MM.1S (cell line): ENCODE data around the gene ANLN.

ENCODE experiments used
- DNase-seq: peaks from one replicate; pipeline ENCODE4 v3.0.0-alpha.2; 2015
- H2AFZ ChIP-seq: fragments of 300-600 bp; sonication (generic); 2 replicates; pipeline ENCODE4 v1.6.0; 2016; ENCODE audit warnings: antibody characterized with exemption, low read length
- H3F3A ChIP-seq: fragments of 300-600 bp; sonication (generic); 2 replicates; pipeline ENCODE4 v1.6.1; 2016; ENCODE audit warnings: mild to moderate bottlenecking, antibody characterized with exemption, low read length, moderate library complexity, mixed read lengths; ENCODE audit not compliant: insufficient read depth
- H3K27ac ChIP-seq: fragments of 300-600 bp; sonication (generic); 2 replicates; pipeline ENCODE4 v1.5.1; 2016; ENCODE audit warnings: mild to moderate bottlenecking, low read length
- H3K27me3 ChIP-seq: fragments of 300-600 bp; sonication (generic); replicated peaks from 2 replicates; pipeline ENCODE4 v1.6.0; 2016; ENCODE audit warnings: low read length; ENCODE audit not compliant: insufficient read depth
- H3K36me3 ChIP-seq: fragments of 300-600 bp; sonication (generic); replicated peaks from 2 replicates; pipeline ENCODE4 v1.6.1; 2016; ENCODE audit warnings: mild to moderate bottlenecking, low read length, mixed read lengths; ENCODE audit not compliant: insufficient read depth
- H3K4me1 ChIP-seq: fragments of 300-600 bp; sonication (generic); 2 replicates; pipeline ENCODE4 v1.6.1; 2016; ENCODE audit warnings: low read length, mixed read lengths
- H3K4me2 ChIP-seq: fragments of 300-600 bp; sonication (generic); 2 replicates; pipeline ENCODE4 v1.6.0; 2016; ENCODE audit warnings: low read depth, low read length
- H3K4me3 ChIP-seq: fragments of 300-600 bp; sonication (generic); 2 replicates; pipeline ENCODE4 v1.5.1; 2016; ENCODE audit warnings: low read length, mixed read lengths
- H3K79me2 ChIP-seq: fragments of 300-600 bp; sonication (generic); 2 replicates; pipeline ENCODE4 v1.6.1; 2016; ENCODE audit warnings: mixed run types, low read length, mixed read lengths
- H3K9ac ChIP-seq: fragments of 300-600 bp; sonication (generic); 2 replicates; pipeline ENCODE4 v1.6.1; 2016; ENCODE audit warnings: low read length, mixed read lengths
- H3K9me2 ChIP-seq: fragments of 300-600 bp; sonication (generic); replicated peaks from 2 replicates; pipeline ENCODE4 v1.6.1; 2016; ENCODE audit warnings: mild to moderate bottlenecking, low read length, mixed read lengths; ENCODE audit not compliant: insufficient read depth
- H3K9me3 ChIP-seq: fragments of 300-600 bp; sonication (generic); replicated peaks from 2 replicates; pipeline ENCODE4 v1.6.1; 2016; ENCODE audit warnings: mild to moderate bottlenecking, low read length, mixed read lengths; ENCODE audit not compliant: insufficient read depth
- H4K20me1 ChIP-seq: fragments of 300-600 bp; sonication (generic); 2 replicates; pipeline ENCODE4 v1.6.1; 2016; ENCODE audit warnings: mild to moderate bottlenecking, low read length, moderate library complexity, mixed read lengths; ENCODE audit not compliant: insufficient read depth
- EZH2 ChIP-seq: fragments of 300-600 bp; sonication (generic); optimal IDR thresholded peaks from 2 replicates; pipeline ENCODE3; 2017; ENCODE audit warnings: low read depth, mild to moderate bottlenecking, antibody characterized with exemption, low read length, mixed read lengths
- EZH2phosphoT487 ChIP-seq: fragments of 300-600 bp; sonication (generic); IDR thresholded peaks from 2 replicates; pipeline ENCODE4 v1.6.1; 2018; ENCODE audit warnings: antibody characterized with exemption, low read length
- TF ChIP-seq, protein P1 (sequence below): fragments of 300-600 bp; sonication (generic); IDR thresholded peaks from 2 replicates; pipeline ENCODE4 v1.5.1; 2016; ENCODE audit warnings: antibody characterized with exemption, low read length, mixed read lengths

Gene ANLN

DNA sequence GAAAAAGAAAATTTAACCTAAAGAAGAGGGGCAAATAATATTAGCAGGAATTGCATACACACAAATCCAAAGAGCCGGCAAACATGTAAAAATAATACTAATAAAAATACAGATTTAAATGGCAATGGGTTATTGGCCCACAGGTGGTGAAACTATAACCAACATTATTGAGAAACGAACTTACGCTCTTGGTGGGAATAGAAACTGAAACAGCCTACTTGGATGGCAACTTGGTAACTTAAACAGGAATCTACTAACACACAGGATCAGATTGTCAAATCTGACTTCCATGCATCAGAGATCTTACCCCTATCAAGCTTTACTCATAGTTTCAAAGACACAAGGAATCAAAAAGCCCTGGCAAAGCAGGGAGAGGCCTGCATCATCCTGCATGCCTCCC lies 66.5 kb downstream of the ANLN start:
- Histone ChIP-seq H3K4me2 (no peak overlapping the region), H3K9me2 (no peaks in the 10 kb centered on the region), H3K79me2 (no peaks in the 10 kb centered on the region), H2AFZ (no peak overlapping the region), H3K36me3 (no peaks in the 10 kb centered on the region; the same call in 1 of the 2 replicates), H3K4me3 (no peak overlapping the region), H3K9me3 (no peaks in the 10 kb centered on the region), H3K4me1 (no peaks in the 10 kb centered on the region), H3F3A (0 out of 2 replicates have a peak, but pooled peaks cover 8% of the 10 kb centered on the region), H3K9ac (no peak overlapping the region), H3K27me3 (no peaks in the 10 kb centered on the region), H3K27ac (no peak overlapping the region), H4K20me1 (no peaks in the 10 kb centered on the region)
- no peak for DNase-seq
- TF ChIP-seq EZH2phosphoT487: no peak
- TF ChIP-seq, protein P1, sequence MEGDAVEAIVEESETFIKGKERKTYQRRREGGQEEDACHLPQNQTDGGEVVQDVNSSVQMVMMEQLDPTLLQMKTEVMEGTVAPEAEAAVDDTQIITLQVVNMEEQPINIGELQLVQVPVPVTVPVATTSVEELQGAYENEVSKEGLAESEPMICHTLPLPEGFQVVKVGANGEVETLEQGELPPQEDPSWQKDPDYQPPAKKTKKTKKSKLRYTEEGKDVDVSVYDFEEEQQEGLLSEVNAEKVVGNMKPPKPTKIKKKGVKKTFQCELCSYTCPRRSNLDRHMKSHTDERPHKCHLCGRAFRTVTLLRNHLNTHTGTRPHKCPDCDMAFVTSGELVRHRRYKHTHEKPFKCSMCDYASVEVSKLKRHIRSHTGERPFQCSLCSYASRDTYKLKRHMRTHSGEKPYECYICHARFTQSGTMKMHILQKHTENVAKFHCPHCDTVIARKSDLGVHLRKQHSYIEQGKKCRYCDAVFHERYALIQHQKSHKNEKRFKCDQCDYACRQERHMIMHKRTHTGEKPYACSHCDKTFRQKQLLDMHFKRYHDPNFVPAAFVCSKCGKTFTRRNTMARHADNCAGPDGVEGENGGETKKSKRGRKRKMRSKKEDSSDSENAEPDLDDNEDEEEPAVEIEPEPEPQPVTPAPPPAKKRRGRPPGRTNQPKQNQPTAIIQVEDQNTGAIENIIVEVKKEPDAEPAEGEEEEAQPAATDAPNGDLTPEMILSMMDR: no peak
- no peak for TF ChIP-seq EZH2

- Histone ChIP-seq H4K20me1 (no peaks in the 10 kb centered on the region), H3K36me3 (no peaks in the 10 kb centered on the region; the same call in 1 of the 2 replicates), H3K79me2 (no peaks in the 10 kb centered on the region), H3K9me3 (no peaks in the 10 kb centered on the region), H3K4me3 (no peak overlapping the region), H3K9ac (no peak overlapping the region), H3K27me3 (no peaks in the 10 kb centered on the region), H3K9me2 (no peaks in the 10 kb centered on the region), H3K27ac (no peak overlapping the region), H3K4me2 (no peak overlapping the region), H3K4me1 (no peaks in the 10 kb centered on the region), H3F3A (0 out of 2 replicates have a peak, but pooled peaks cover 8% of the 10 kb centered on the region), H2AFZ (no peak overlapping the region)
- no peak for DNase-seq
- no peak for TF ChIP-seq EZH2
- TF ChIP-seq, protein P1: no peak
- no peak for TF ChIP-seq EZH2phosphoT487
Observed at GRCh38 chr7:36456548-36456947, 66.9 kb downstream of the ANLN start.

DNA sequence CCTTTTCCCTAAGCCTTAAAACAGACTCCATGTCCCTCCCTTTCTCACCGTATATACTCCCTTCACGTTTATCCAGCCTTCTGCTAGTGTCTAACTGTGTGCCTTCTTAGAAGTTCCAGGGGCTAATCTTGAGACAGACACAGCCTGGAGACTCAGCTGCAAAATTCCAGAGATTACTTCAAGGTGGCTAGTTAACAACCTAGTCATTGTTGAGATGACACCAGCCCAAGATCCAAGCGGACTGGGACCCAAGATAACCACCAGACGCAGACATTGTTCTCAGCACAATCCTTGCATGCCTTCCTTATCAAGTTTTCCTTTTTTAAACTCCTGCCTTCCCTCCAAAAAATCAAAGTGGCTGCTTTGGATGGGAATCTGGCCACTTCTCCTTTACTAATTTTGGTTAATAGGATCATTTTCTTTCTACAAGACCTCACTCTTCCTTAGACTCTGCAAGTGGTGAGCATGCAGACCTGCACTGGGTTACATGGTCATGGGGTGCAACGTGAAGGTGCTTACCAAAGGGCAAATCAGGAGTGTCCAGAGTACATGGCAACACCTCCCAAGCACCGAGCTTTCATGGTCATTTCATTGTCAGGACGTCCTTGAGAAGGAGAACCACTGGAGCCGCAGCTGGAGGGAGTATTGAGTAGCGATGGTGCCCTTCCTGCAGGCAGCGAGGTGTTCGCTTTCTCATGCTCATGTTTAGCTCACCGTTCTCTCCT lies 69.7 kb downstream of the ANLN start:
- TF ChIP-seq EZH2phosphoT487 (no peak), EZH2 (no peak)
- TF ChIP-seq, protein P1: no peak
- H3K27ac ChIP-seq: no peak overlapping the region
- H3K4me3 ChIP-seq: no peak overlapping the region
- no peaks in the 10 kb centered on the region for H3K9me3 ChIP-seq
- H3K36me3 ChIP-seq: no peaks in the 10 kb centered on the region
- no peak for DNase-seq
- no peak overlapping the region for H2AFZ ChIP-seq
- H3K9me2 ChIP-seq: no peaks in the 10 kb centered on the region
- H3K4me2 ChIP-seq: no peak overlapping the region
- H3F3A ChIP-seq: 0 out of 2 replicates have a peak, but pooled peaks cover 8% of the 10 kb centered on the region
- H3K4me1 ChIP-seq: no peaks in the 10 kb centered on the region
- H3K9ac ChIP-seq: no peak overlapping the region
- no peaks in the 10 kb centered on the region for H3K27me3 ChIP-seq
- no peaks in the 10 kb centered on the region for H3K79me2 ChIP-seq
- no peaks in the 10 kb centered on the region for H4K20me1 ChIP-seq
